CD14-positive monocyte (primary cell): ENCODE results near the gene CNOT1. TPM values are rescaled to one million over a fixed set of nuclear protein-coding genes. Genes with fewer than 3 reads are reported as not detected.

ENCODE experiments used
- DNase-seq, 3 donors: peaks; one replicate each; pipeline ENCODE4 v3.0.0-alpha.2; 2011 to 2022
- H2AFZ ChIP-seq: 2 replicates; pipeline ENCODE4 v1.6.0; 2012; ENCODE audit warnings: mild to moderate bottlenecking, low read depth, low read length, inconsistent platforms; ENCODE audit not compliant: insufficient read depth, poor library complexity, severe bottlenecking
- H3K27ac ChIP-seq, 2 donors: 1 replicate in 1 of 2; 2 replicates in 1 of 2; pipeline ENCODE4 v1.5.1; 2012 to 2013; ENCODE audit warnings: low read length in 2 of 2, control low read depth in 1 of 2, inconsistent platforms in 1 of 2, low read depth in 1 of 2, mild to moderate bottlenecking in 1 of 2
- H3K27me3 ChIP-seq, 2 donors: one replicate each; pipeline versions ENCODE4 v1.6.0 to v1.6.1; 2011 to 2013; ENCODE audit warnings: low read length in 2 of 2; ENCODE audit not compliant: control insufficient read depth in 2 of 2, insufficient read depth in 2 of 2
- H3K36me3 ChIP-seq, 2 donors: replicated peaks in 1 of 2; 1 replicate in 1 of 2; 2 replicates in 1 of 2; pipeline versions ENCODE4 v1.5.1 to v1.6.1; 2012 to 2013; ENCODE audit warnings: low read length in 2 of 2, control low read depth in 1 of 2, inconsistent platforms in 1 of 2, mild to moderate bottlenecking in 1 of 2; ENCODE audit not compliant: insufficient read depth in 2 of 2, control insufficient read depth in 1 of 2
- H3K4me1 ChIP-seq, 2 donors: 1 replicate in 1 of 2; 2 replicates in 1 of 2; pipeline versions ENCODE4 v1.5.1 to v1.6.1; 2012 to 2013; ENCODE audit warnings: low read length in 2 of 2, control low read depth in 1 of 2, inconsistent platforms in 1 of 2, mild to moderate bottlenecking in 1 of 2, moderate library complexity in 1 of 2; ENCODE audit not compliant: insufficient read depth in 2 of 2, control insufficient read depth in 1 of 2
- H3K4me2 ChIP-seq: replicated peaks from 2 replicates; pipeline ENCODE3; 2012; ENCODE audit warnings: low read length, moderate library complexity, mild to moderate bottlenecking; ENCODE audit not compliant: poor library complexity, severe bottlenecking; ENCODE audit errors: extremely low read depth
- H3K4me3 ChIP-seq, 3 experiments: fragments of 200-600 bp in 1 of 3; sonication (generic) in 1 of 3; replicated peaks in 1 of 3; 1 replicate in 2 of 3; 2 replicates in 1 of 3; pipeline ENCODE4 v1.5.1; 2011 to 2013; ENCODE audit warnings: low read length in 3 of 3, mild to moderate bottlenecking in 3 of 3, control low read depth in 2 of 3, low read depth in 2 of 3, inconsistent platforms in 1 of 3, moderate library complexity in 1 of 3
- H3K79me2 ChIP-seq: 2 replicates; pipeline ENCODE4 v1.6.0; 2012; ENCODE audit warnings: mild to moderate bottlenecking, control low read depth, inconsistent platforms, low read length, moderate library complexity; ENCODE audit not compliant: insufficient read depth
- H3K9ac ChIP-seq: 2 replicates; pipeline ENCODE4 v1.6.0; 2017; ENCODE audit warnings: low read length, mild to moderate bottlenecking; ENCODE audit not compliant: insufficient read depth, poor library complexity, severe bottlenecking
- H3K9me3 ChIP-seq, 2 donors: replicated peaks in 1 of 2; 1 replicate in 1 of 2; 2 replicates in 1 of 2; pipeline versions ENCODE4 v1.5.1 to v1.6.1; 2012 to 2013; ENCODE audit warnings: low read length in 2 of 2, control low read depth in 1 of 2; ENCODE audit not compliant: control insufficient read depth in 1 of 2, insufficient read depth in 1 of 2
- H4K20me1 ChIP-seq: 2 replicates; pipeline ENCODE4 v1.6.0; 2012; ENCODE audit warnings: mild to moderate bottlenecking, low read length, control low read depth, moderate library complexity; ENCODE audit not compliant: insufficient read depth
- H3K27ac Mint-ChIP-seq, 7 donors: one replicate each; pipeline ENCODE4 v1.8.0; 2020; ENCODE audit warnings: mild to moderate bottlenecking in 7 of 7, mixed read lengths in 7 of 7, moderate library complexity in 6 of 7, inconsistent platforms in 2 of 7
- H3K27me3 Mint-ChIP-seq, 3 donors: one replicate each; pipeline ENCODE4 v1.8.0; 2021 to 2022; ENCODE audit warnings: low read depth in 3 of 3, mild to moderate bottlenecking in 3 of 3, mixed read lengths in 3 of 3, moderate library complexity in 3 of 3, inconsistent platforms in 1 of 3
- H3K36me3 Mint-ChIP-seq, 2 donors: one replicate each; pipeline ENCODE4 v1.8.0; 2020; ENCODE audit warnings: mixed read lengths in 2 of 2, inconsistent platforms in 1 of 2, mild to moderate bottlenecking in 1 of 2
- H3K4me1 Mint-ChIP-seq: one replicate; pipeline ENCODE4 v1.8.0; 2020; ENCODE audit warnings: mild to moderate bottlenecking, mixed read lengths
- H3K4me3 Mint-ChIP-seq, 2 donors: one replicate each; pipeline ENCODE4 v1.8.0; 2020; ENCODE audit warnings: mild to moderate bottlenecking in 2 of 2, mixed read lengths in 2 of 2, moderate library complexity in 1 of 2
- H3K9me3 Mint-ChIP-seq, 7 donors: one replicate each; pipeline ENCODE4 v1.8.0; 2020 to 2022; ENCODE audit warnings: mixed read lengths in 7 of 7, mild to moderate bottlenecking in 6 of 7, moderate library complexity in 6 of 7, inconsistent platforms in 2 of 7
- WGBS: methylation state at CpG from one replicate; pipeline ENCODE4 v1.1.5; 2013; ENCODE audit warnings: missing lambda C conversion rate; ENCODE audit not compliant: insufficient coverage; 5-methylcytosine and 5-hydroxymethylcytosine counted together
- intact Hi-C, 2 donors: fragments of 100-400 bp; cut with micrococcal nuclease; formaldehyde crosslinking; loops; one replicate each; pipeline versions ENCODE4 v1.15.0 to v1.15.1; 2023
- polyA plus RNA-seq, 3 donors: library from polyadenylated mRNA; depleted of rRNA in 1 of 3; unstranded in 2 of 3; stranded (reverse) in 1 of 3; fragments of 300-500 nt in 2 of 3; fragments of >200 nt in 1 of 3; fragmentation: Illumina TruSeq in 2 of 3; gene quantifications; 1 replicate in 2 of 3; 2 replicates in 1 of 3; pipeline ENCODE4 v1.2.3, GENCODE V29; 2012 to 2021
- TF ChIP-seq, protein P1 (sequence below): fragments of 200-600 bp; IDR thresholded peaks from one replicate; pipeline ENCODE4 v1.8.0; 2022; ENCODE audit warnings: antibody characterized with exemption, mild to moderate bottlenecking

Gene CNOT1
- polyA plus RNA-seq, 3 donors: 50.8 to 182 (median 60.8) TPM

GRCh38 chr16:58608601-58609136, 21.0 kb downstream of the CNOT1 start:
- no peak for DNase-seq
- H3K27me3 ChIP-seq: no peaks in the 10 kb centered on the region
- peaks cover 1% of the 10 kb centered on the region for H3K4me1 Mint-ChIP-seq
- no peaks in the 10 kb centered on the region for H3K9me3 Mint-ChIP-seq
- H3K36me3 ChIP-seq: peaks cover 17 to 53% of the 10 kb centered on the region in 2 donors
- no peak overlapping the region for H3K9ac ChIP-seq
- TF ChIP-seq, protein P1, sequence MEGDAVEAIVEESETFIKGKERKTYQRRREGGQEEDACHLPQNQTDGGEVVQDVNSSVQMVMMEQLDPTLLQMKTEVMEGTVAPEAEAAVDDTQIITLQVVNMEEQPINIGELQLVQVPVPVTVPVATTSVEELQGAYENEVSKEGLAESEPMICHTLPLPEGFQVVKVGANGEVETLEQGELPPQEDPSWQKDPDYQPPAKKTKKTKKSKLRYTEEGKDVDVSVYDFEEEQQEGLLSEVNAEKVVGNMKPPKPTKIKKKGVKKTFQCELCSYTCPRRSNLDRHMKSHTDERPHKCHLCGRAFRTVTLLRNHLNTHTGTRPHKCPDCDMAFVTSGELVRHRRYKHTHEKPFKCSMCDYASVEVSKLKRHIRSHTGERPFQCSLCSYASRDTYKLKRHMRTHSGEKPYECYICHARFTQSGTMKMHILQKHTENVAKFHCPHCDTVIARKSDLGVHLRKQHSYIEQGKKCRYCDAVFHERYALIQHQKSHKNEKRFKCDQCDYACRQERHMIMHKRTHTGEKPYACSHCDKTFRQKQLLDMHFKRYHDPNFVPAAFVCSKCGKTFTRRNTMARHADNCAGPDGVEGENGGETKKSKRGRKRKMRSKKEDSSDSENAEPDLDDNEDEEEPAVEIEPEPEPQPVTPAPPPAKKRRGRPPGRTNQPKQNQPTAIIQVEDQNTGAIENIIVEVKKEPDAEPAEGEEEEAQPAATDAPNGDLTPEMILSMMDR: no peak
- WGBS: 100% methylated on average over 2 of the region's 8 CpGs
- H3K4me2 ChIP-seq: no peak overlapping the region
- H3K79me2 ChIP-seq: peaks cover 99% of the 10 kb centered on the region
- H3K27me3 Mint-ChIP-seq: no peaks in the 10 kb centered on the region
- H3K27ac Mint-ChIP-seq: no peak overlapping the region
- no peak overlapping the region for H3K4me3 ChIP-seq
- no peaks in the 10 kb centered on the region for H3K9me3 ChIP-seq
- H3K36me3 Mint-ChIP-seq: peaks cover 10 to 52% of the 10 kb centered on the region in 2 donors
- peaks cover 0 to under 1% of the 10 kb centered on the region in 2 donors for H3K4me1 ChIP-seq
- no peak overlapping the region for H3K27ac ChIP-seq
- intact Hi-C loops: no loop called here
- no peak overlapping the region for H3K4me3 Mint-ChIP-seq
- no peak overlapping the region for H2AFZ ChIP-seq
- peaks cover 100% of the 10 kb centered on the region for H4K20me1 ChIP-seq

- no peak overlapping the region for H3K4me2 ChIP-seq
- H4K20me1 ChIP-seq: peaks cover 99% of the 10 kb centered on the region
- TF ChIP-seq, protein P1: no peak
- H3K36me3 ChIP-seq: peaks cover 13 to 37% of the 10 kb centered on the region in 2 donors
- no peak for DNase-seq
- H3K4me3 ChIP-seq: no peak overlapping the region
- H3K9me3 ChIP-seq: no peaks in the 10 kb centered on the region
- Mint-ChIP-seq H3K4me1 (peaks cover 12% of the 10 kb centered on the region), H3K36me3 (peaks cover 8 to 43% of the 10 kb centered on the region in 2 donors), H3K27me3 (no peaks in the 10 kb centered on the region), H3K4me3 (no peak overlapping the region), H3K27ac (peak overlapping the region in 2 of 7 donors; percentile 42 to 43), H3K9me3 (no peaks in the 10 kb centered on the region)
- WGBS: 100% methylated on average over 2 of the region's 7 CpGs
- H3K79me2 ChIP-seq: peaks cover 99% of the 10 kb centered on the region
- no peaks in the 10 kb centered on the region for H3K27me3 ChIP-seq
- intact Hi-C loops: no loop called here
- peaks cover 3 to 9% of the 10 kb centered on the region in 2 donors for H3K4me1 ChIP-seq
- no peak overlapping the region for H3K27ac ChIP-seq
- no peak overlapping the region for H2AFZ ChIP-seq
- no peak overlapping the region for H3K9ac ChIP-seq
Measured at GRCh38 chr16:58605562-58605961, 24.1 kb downstream of the CNOT1 start.
